GM12874 (cell line): ENCODE results near the gene SUPT4H1.

ENCODE experiments used
- TF ChIP-seq, protein P1 (sequence below): IDR thresholded peaks from 2 replicates; pipeline ENCODE4 v1.5.1; 2011; ENCODE audit warnings: low read depth, mild to moderate bottlenecking, control low read depth, low read length, moderate library complexity; ENCODE audit not compliant: insufficient read depth

SUPT4H1 gene

DNA sequence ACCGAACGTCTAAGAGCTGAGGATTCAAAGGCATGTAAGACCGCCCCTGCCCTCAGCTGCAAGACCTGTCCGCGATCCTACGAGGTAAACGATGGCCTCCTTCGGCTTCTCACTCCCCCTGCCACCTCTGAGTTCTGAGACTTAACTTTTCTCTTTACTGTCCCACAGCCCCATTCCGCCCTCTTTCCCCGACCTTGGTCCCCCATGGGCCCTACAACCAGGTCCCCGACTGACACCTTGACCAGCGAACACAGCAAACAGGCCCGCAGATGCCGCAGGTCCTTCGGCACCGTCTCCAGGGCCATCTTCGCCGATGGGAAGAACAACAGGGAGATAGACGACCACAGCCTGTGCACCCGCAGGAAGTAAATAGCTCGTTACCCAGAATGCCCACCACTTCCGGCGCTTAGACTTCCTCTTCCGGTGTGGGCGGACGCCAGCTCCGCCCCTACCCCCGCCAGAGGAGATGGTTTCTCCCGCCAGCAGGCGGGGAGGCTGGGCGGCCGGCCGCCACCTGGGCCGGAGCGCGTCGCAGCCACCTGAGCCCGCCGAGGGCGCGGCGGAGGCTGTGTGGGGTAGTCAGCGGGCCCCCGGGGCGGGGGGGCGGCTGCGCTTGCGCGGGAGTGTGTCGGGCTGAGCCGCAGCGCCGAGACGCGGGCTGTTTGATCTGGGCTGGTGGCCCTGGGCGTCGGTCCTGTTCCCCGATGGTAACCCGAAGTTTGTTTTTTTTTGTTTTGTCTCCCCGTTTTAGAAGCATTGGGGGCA lies at the start of gene SUPT4H1:
TSS of gene SUPT4H1 (minus strand) at position 371 of the 765 bp plus-strand sequence. CDS start at position 305, 66 bp downstream.
- TF ChIP-seq, protein P1, sequence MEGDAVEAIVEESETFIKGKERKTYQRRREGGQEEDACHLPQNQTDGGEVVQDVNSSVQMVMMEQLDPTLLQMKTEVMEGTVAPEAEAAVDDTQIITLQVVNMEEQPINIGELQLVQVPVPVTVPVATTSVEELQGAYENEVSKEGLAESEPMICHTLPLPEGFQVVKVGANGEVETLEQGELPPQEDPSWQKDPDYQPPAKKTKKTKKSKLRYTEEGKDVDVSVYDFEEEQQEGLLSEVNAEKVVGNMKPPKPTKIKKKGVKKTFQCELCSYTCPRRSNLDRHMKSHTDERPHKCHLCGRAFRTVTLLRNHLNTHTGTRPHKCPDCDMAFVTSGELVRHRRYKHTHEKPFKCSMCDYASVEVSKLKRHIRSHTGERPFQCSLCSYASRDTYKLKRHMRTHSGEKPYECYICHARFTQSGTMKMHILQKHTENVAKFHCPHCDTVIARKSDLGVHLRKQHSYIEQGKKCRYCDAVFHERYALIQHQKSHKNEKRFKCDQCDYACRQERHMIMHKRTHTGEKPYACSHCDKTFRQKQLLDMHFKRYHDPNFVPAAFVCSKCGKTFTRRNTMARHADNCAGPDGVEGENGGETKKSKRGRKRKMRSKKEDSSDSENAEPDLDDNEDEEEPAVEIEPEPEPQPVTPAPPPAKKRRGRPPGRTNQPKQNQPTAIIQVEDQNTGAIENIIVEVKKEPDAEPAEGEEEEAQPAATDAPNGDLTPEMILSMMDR = no peak

DNA sequence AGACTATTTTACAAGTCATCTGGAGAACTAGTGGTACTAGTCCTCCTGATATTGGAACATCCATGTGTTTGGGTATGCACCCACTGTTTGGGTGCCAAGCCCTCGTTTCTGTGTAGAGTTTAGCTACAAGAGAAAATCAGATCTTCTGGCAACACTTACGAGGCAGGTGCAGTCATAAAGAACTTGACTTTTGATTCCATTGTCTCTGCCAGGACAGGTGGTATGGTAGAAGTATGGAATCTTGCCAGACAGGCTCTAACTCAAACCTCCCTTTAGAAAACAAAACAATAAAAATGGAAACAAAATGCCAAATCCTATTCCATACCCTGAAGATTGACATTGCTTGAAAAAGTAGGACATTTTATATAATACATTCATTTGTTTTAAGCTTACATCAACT lies 49.3 kb upstream of the SUPT4H1 start:
- TF ChIP-seq, protein P1 = no peak

DNA sequence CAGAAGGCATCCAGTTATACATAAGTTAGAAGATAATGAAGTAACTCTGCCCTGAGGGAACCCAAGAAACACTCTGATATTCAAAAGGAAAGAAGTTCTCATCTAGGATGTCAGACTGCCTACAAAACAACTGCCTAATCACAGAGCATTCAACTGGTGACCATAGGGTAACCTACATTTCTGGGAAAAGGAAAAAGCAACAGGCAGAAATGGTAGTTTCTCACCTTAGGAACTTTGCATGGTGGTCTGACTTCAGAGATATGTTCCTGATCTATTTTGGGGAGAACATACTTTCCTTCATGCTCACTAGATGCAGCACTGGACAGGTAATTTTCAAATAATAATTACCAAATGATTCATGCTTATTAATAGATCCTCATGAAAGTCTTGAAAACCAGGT lies 48.8 kb upstream of the SUPT4H1 start:
- TF ChIP-seq, protein P1 = no peak

DNA sequence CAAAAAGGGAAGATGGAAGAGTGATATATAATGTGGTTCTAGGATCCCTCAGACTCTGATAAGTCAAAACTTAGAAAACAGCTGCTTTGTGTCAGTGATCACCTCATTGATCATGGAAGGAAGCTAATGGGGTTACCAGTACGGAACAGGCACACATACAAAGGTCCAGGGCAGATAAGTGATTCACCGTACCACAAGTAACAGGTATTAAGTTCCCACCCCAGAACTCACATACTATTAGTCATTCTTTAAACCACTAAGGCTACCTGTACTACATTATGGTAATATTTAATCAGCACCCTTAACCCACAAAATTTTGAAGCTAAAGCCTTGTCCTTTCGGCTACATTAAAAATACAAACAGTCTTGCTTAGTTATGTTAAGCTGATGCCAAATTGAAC lies 48.0 kb upstream of the SUPT4H1 start:
- TF ChIP-seq, protein P1 = no peak

DNA sequence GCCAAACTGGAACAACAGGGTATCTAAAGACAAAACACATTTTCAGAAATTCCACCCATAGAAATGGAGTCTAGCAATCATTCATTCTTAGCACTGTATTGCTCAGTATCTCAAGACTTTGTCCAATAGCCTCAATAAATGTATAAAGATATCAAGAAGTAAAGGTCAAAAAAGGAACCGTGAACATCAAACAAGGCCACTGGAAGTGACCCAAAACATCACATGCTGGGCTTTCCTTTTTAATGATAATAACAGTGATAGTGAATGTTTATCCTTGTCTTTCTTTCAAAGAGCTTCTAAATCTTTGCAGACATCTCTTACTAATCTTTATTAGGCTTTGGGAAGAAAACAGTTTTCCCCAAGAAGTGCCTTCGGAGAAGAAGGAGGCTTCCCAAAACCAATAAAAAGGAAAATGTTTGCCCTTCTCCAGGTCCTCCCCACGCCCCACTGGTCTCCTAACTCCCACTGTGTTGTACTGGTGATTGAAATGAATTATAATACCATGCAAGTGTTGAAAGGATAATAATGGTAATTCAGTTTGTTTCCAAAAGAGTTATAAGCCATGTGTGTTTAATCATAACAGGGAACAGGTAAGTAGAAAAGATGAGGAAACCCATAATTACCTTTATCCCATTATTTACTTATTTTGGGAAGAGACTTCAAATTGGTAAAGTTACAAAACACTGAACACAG lies 46.7 kb upstream of the SUPT4H1 start:
- TF ChIP-seq, protein P1 = no peak

DNA sequence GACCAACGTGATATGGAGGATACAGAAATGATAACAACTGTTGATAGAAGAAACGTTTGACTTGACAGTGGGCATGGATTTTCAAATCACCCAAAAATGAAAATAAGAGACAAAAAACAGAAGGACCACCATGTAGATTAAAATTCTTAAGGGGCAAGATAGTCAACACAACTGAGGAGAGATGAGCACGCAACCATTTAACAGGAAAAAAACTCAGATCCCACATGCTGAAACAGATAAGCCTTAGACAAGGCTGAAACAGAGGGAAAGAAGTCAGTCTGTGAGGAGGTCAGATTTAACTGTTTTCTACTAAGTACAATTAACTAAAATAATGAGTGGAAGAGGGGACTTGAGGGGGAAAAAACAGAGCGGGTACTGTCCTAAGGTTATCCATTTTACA lies 44.2 kb upstream of the SUPT4H1 start:
- TF ChIP-seq, protein P1 = no peak

DNA sequence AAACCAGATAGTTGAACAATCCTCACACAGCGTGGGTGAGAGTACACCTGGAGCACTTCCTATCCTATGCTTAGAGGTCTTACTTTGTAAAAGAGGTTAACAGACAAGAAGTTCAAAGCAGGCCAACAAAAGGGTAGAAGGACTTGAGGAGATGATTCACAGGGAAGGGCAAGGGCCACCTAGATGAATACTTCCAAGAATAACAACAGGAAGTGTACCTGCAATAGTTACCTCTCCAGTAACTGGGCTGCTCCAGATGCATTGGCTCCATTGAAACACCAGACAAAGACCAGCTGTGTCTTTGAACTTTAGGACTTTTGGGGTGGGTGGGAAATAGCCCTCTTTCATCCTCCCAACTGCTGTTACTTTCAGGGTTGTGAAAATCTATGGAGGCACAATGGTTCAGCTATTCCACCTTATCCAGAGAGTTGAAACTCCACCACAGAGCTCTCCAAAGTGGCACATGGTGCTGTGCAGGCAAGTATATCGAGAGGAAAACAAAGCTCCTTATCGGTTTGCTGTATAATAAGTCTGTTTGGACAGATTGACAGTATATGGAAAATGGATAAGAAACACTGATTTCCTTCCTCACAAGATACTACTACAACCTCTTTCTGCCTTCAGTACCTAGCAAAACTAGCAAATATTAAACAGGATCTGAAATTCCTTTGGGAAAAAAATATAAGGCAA lies 42.7 kb upstream of the SUPT4H1 start:
- TF ChIP-seq, protein P1 = no peak
